ENCODE data around the gene STMN1. TPM values are rescaled to one million over a fixed set of nuclear protein-coding genes. Genes with fewer than 3 reads are reported as not detected.

The STMN1 gene
- total RNA-seq, 1 experiment from 2014 or later: 418 TPM

- TF ChIP-seq, protein P1, sequence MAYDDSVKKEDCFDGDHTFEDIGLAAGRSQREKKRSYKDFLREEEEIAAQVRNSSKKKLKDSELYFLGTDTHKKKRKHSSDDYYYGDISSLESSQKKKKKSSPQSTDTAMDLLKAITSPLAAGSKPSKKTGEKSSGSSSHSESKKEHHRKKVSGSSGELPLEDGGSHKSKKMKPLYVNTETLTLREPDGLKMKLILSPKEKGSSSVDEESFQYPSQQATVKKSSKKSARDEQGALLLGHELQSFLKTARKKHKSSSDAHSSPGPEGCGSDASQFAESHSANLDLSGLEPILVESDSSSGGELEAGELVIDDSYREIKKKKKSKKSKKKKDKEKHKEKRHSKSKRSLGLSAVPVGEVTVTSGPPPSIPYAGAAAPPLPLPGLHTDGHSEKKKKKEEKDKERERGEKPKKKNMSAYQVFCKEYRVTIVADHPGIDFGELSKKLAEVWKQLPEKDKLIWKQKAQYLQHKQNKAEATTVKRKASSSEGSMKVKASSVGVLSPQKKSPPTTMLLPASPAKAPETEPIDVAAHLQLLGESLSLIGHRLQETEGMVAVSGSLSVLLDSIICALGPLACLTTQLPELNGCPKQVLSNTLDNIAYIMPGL (CRISPR knock-in tag; IDR thresholded peaks at IDR 0.05): peak; percentile 13; the same call in 1 of the 2 replicates
- no peak for TF ChIP-seq ATF2 (CRISPR knock-in tag; IDR thresholded peaks at IDR 0.05; ENCODE audit: borderline replicate concordance, low read depth)
- TF ChIP-seq, protein P2, sequence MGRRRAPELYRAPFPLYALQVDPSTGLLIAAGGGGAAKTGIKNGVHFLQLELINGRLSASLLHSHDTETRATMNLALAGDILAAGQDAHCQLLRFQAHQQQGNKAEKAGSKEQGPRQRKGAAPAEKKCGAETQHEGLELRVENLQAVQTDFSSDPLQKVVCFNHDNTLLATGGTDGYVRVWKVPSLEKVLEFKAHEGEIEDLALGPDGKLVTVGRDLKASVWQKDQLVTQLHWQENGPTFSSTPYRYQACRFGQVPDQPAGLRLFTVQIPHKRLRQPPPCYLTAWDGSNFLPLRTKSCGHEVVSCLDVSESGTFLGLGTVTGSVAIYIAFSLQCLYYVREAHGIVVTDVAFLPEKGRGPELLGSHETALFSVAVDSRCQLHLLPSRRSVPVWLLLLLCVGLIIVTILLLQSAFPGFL (CRISPR knock-in tag; IDR thresholded peaks at IDR 0.05; ENCODE audit: borderline replicate concordance): no peak
- 0 out of 2 replicates have a peak, but pooled peaks have one; percentile 29 for TF ChIP-seq ARID4B (CRISPR knock-in tag; IDR thresholded peaks at IDR 0.05; ENCODE audit: borderline replicate concordance)
- TF ChIP-seq GRHL2 (CRISPR knock-in tag; IDR thresholded peaks at IDR 0.05; ENCODE audit: insufficient replicate concordance, severe bottlenecking): no peak
- TF ChIP-seq, protein P3, sequence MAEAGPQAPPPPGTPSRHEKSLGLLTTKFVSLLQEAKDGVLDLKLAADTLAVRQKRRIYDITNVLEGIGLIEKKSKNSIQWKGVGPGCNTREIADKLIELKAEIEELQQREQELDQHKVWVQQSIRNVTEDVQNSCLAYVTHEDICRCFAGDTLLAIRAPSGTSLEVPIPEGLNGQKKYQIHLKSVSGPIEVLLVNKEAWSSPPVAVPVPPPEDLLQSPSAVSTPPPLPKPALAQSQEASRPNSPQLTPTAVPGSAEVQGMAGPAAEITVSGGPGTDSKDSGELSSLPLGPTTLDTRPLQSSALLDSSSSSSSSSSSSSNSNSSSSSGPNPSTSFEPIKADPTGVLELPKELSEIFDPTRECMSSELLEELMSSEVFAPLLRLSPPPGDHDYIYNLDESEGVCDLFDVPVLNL (CRISPR knock-in tag; IDR thresholded peaks at IDR 0.05; ENCODE audit: borderline replicate concordance, low read depth): 0 out of 2 replicates have a peak, but pooled peaks have one; percentile 4
- TF ChIP-seq MYBL2 (CRISPR knock-in tag; IDR thresholded peaks at IDR 0.05): 0 out of 2 replicates have a peak, but pooled peaks have one; percentile 9
- peak; percentile 7; the same call in 1 of the 2 replicates for TF ChIP-seq FOXP1 (CRISPR knock-in tag; IDR thresholded peaks at IDR 0.05; ENCODE audit: borderline replicate concordance)
- TF ChIP-seq, protein P4, sequence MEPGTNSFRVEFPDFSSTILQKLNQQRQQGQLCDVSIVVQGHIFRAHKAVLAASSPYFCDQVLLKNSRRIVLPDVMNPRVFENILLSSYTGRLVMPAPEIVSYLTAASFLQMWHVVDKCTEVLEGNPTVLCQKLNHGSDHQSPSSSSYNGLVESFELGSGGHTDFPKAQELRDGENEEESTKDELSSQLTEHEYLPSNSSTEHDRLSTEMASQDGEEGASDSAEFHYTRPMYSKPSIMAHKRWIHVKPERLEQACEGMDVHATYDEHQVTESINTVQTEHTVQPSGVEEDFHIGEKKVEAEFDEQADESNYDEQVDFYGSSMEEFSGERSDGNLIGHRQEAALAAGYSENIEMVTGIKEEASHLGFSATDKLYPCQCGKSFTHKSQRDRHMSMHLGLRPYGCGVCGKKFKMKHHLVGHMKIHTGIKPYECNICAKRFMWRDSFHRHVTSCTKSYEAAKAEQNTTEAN (CRISPR knock-in tag; IDR thresholded peaks at IDR 0.05): 0 out of 2 replicates have a peak, but pooled peaks have one; percentile 3
- H3K9me3 Mint-ChIP-seq: no peaks in the 10 kb centered on the region
- ChIA-PET POLR2A (interaction anchor here (0.5 to 0.9 kb wide), 2 partner anchors 103 to 1178 kb away, joined by 3 read pairs; partner anchors contain the start of genes CLIC4 and MTFR1L), CTCF (interaction anchor here (0.9 to 3.5 kb wide), 8 partner anchors 22 to 494 kb away, joined by 3 to 29 read pairs (median 4); partner anchors contain the start of gene PAFAH2)
- H3K27ac Mint-ChIP-seq: no peak overlapping the region
- peak; percentile 36 for ATAC-seq
- no peaks in the 10 kb centered on the region for H3K36me3 Mint-ChIP-seq
- peak overlapping the region; percentile 82 for H3K4me3 Mint-ChIP-seq
- DNase-seq (ENCODE audit: low spot score): peak; percentile 48
- H3K4me1 Mint-ChIP-seq: peaks cover 38% of the 10 kb centered on the region
- H3K27me3 Mint-ChIP-seq (ENCODE audit: low read depth): peaks cover 16% of the 10 kb centered on the region
These were observed 16.8 kb upstream of the STMN1 start for GRCh38 chr1:25922971-25923552.
